ENCODE results near the gene NEXN. TPM values are rescaled to one million over a fixed set of nuclear protein-coding genes. Genes with fewer than 3 reads are reported as not detected.
A peak's percentile ranks its signal among the peaks of the same experiment; 100 is the strongest.

Gene NEXN
- total RNA-seq, result 10 to 100 TPM; 14.7 to 30.9 (median 19.0) TPM

GRCh38 chr1:77888081-77888780, at the start of gene NEXN:
NEXN (plus strand) TSS chr1:77888624; CDS start chr1:77916107, 27,483 bp downstream.
- ATAC-seq (ENCODE audit: low FRiP score) (peak; percentile 70), DNase-seq (ENCODE audit: low spot score) (peak; percentile 42)
- TF ChIP-seq CTCF (IDR thresholded peaks at IDR 0.05), result no peak

- DNase-seq (ENCODE audit: low spot score) (no peak), ATAC-seq (ENCODE audit: low FRiP score) (no peak)
- no peak for TF ChIP-seq CTCF (IDR thresholded peaks at IDR 0.05)
Observed at GRCh38 chr1:77841574-77841973, 46.9 kb upstream of the NEXN start.

- DNase-seq (ENCODE audit: low spot score), result no peak
- ATAC-seq (ENCODE audit: low FRiP score), result no peak
Observed at GRCh38 chr1:77845951-77846350, 42.5 kb upstream of the NEXN start.

DNA sequence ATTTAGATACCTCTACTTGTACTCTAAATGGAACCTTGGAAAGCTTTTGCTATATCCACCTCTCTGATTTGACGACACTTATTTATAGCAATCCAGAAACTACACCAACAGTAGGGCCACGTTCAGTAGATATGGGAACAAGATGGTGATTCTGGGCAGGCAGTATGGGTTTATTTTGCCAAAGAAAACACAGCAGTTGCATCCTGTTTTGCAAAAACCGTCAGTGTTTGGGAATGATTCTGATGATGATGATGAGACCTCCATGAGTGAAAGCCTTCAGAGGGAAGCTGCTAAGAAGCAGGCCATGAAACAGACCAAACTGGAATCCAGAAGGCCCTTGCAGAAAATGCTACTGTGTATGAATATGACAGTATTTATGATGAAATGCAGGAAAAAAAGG, 41.5 kb upstream of the NEXN start:
- ATAC-seq (ENCODE audit: low FRiP score) (no peak), DNase-seq (ENCODE audit: low spot score) (no peak)
- TF ChIP-seq CTCF (IDR thresholded peaks at IDR 0.05), result no peak

More at GRCh38 chr1:77845951-77846350, 42.5 kb upstream of the NEXN start:
- TF ChIP-seq CTCF (IDR thresholded peaks at IDR 0.05), result no peak

GRCh38 chr1:77847621-77848080, 40.8 kb upstream of the NEXN start:
- ATAC-seq (ENCODE audit: low FRiP score), result no peak
- TF ChIP-seq CTCF (IDR thresholded peaks at IDR 0.05), result no peak
- no peak for DNase-seq (ENCODE audit: low spot score)

DNA sequence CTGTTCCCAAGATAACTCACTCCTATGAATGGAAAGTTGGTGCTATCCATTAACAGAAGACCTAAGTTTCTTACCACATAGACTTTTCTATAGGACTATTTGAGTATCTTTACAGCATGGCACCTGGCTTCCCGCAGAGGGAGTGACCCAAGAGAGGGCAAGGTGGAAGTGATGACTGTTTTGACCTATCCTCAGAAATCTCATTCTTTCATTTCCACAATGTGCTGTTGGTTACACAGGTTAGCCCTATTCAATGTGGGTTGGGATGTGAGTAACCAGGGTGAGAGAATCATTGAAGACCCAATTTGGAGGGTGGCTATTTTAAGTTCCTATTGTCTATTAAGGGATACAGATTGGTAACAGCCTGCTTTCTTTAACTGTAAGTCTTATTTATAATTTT, 38.3 kb upstream of the NEXN start:
- TF ChIP-seq CTCF (IDR thresholded peaks at IDR 0.05), result no peak
- no peak for DNase-seq (ENCODE audit: low spot score)
- ATAC-seq (ENCODE audit: low FRiP score), result no peak

- DNase-seq (ENCODE audit: low spot score) (no peak), ATAC-seq (ENCODE audit: low FRiP score) (no peak)
- no peak for TF ChIP-seq CTCF (IDR thresholded peaks at IDR 0.05)
Observed at GRCh38 chr1:77857552-77857951, 30.9 kb upstream of the NEXN start.

All from omental fat pad (tissue), 4 donors.